HEK293 (cell line): Measurements from ENCODE around the gene AKR1B15.

Experiments used
- KLF1 ChIP-seq: fragments of 450-650 bp; formaldehyde crosslinking; IDR thresholded peaks from 2 replicates; pipeline ENCODE4 v1.5.1; 2016; ENCODE audit warnings: missing biosample characterization, missing genetic modification characterization
- SETDB1 ChIP-seq: IDR thresholded peaks from one replicate; pipeline ENCODE4 v1.6.1; 2017; ENCODE audit warnings: mild to moderate bottlenecking, low read length, moderate library complexity, mixed read lengths; ENCODE audit not compliant: insufficient read length
- ZNF121 ChIP-seq: fragments of 450-650 bp; formaldehyde crosslinking; IDR thresholded peaks from 2 replicates; pipeline ENCODE4 v1.5.1; 2016; ENCODE audit warnings: missing biosample characterization, missing genetic modification characterization
- ZNF138 ChIP-seq: fragments of 450-650 bp; formaldehyde crosslinking; IDR thresholded peaks from 2 replicates; pipeline ENCODE4 v1.5.1; 2016; ENCODE audit warnings: missing biosample characterization, missing genetic modification characterization, borderline replicate concordance
- ZNF24 ChIP-seq: fragments of 450-650 bp; formaldehyde crosslinking; IDR thresholded peaks from 2 replicates; pipeline ENCODE4 v1.5.1; 2016; ENCODE audit warnings: missing biosample characterization, missing genetic modification characterization
- ZNF530 ChIP-seq: fragments of 450-650 bp; formaldehyde crosslinking; IDR thresholded peaks from 2 replicates; pipeline ENCODE4 v1.5.1; 2016; ENCODE audit warnings: low read depth, missing biosample characterization, missing genetic modification characterization
- ZNF548 ChIP-seq: fragments of 450-650 bp; formaldehyde crosslinking; IDR thresholded peaks from 2 replicates; pipeline ENCODE4 v1.5.1; 2016; ENCODE audit warnings: missing biosample characterization, missing genetic modification characterization
- ZNF558 ChIP-seq: fragments of 450-650 bp; formaldehyde crosslinking; IDR thresholded peaks from 2 replicates; pipeline ENCODE4 v1.5.1; 2016; ENCODE audit warnings: missing biosample characterization, missing genetic modification characterization
- TF ChIP-seq, protein P1 (sequence below): fragments of 450-650 bp; formaldehyde crosslinking; IDR thresholded peaks from 2 replicates; pipeline ENCODE4 v1.5.1; 2016; ENCODE audit warnings: missing biosample characterization, missing genetic modification characterization
- TF ChIP-seq, protein P2 (sequence below): fragments of 450-650 bp; formaldehyde crosslinking; conservative IDR thresholded peaks from 2 replicates; pipeline ENCODE4 v1.5.1; 2016; ENCODE audit warnings: low read depth, missing biosample characterization, missing genetic modification characterization
- TF ChIP-seq, protein P3 (sequence below): IDR thresholded peaks from 2 replicates; pipeline ENCODE4 v1.6.1; 2011; ENCODE audit warnings: mild to moderate bottlenecking, low read depth, low read length, borderline replicate concordance

DNA sequence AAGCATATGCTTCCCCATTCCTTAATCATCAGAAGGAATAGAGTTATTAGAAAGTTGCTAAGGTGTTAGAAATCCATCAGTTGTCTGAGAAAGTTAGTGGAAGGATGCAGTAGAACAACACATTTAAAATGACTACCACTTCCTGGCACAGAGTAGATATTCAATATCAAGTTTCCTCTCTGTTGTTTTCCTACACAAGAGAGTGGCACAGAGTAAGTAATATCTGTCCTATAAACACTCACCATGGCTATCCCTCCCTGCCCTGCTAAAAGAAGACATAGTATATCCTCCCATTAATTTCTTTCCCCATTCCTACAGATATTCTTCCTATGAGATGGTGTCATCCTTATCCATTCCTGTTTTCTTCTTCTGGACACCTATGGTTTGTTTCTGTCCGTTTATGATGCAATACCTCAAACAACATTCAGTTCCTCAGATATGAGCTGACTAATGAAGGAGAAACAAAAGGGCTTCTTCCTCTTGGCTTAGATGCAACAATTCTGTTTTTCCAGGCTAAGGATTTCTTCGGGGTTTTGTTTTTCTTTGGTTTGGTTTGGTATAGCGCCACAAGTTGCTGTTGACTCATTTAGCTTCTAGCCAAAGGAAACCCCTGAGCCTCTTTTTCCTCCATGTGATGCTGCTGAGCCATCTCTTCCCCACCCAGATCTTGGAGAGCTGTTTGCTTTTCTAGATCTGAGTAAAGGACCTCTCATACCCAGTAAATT, 64.9 kb downstream of the AKR1B15 start:
- TF ChIP-seq, protein P1, sequence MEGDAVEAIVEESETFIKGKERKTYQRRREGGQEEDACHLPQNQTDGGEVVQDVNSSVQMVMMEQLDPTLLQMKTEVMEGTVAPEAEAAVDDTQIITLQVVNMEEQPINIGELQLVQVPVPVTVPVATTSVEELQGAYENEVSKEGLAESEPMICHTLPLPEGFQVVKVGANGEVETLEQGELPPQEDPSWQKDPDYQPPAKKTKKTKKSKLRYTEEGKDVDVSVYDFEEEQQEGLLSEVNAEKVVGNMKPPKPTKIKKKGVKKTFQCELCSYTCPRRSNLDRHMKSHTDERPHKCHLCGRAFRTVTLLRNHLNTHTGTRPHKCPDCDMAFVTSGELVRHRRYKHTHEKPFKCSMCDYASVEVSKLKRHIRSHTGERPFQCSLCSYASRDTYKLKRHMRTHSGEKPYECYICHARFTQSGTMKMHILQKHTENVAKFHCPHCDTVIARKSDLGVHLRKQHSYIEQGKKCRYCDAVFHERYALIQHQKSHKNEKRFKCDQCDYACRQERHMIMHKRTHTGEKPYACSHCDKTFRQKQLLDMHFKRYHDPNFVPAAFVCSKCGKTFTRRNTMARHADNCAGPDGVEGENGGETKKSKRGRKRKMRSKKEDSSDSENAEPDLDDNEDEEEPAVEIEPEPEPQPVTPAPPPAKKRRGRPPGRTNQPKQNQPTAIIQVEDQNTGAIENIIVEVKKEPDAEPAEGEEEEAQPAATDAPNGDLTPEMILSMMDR (tag by site-specific recombination): no peak
- no peak for TF ChIP-seq ZNF548 (tag by site-specific recombination)
- TF ChIP-seq, protein P2, sequence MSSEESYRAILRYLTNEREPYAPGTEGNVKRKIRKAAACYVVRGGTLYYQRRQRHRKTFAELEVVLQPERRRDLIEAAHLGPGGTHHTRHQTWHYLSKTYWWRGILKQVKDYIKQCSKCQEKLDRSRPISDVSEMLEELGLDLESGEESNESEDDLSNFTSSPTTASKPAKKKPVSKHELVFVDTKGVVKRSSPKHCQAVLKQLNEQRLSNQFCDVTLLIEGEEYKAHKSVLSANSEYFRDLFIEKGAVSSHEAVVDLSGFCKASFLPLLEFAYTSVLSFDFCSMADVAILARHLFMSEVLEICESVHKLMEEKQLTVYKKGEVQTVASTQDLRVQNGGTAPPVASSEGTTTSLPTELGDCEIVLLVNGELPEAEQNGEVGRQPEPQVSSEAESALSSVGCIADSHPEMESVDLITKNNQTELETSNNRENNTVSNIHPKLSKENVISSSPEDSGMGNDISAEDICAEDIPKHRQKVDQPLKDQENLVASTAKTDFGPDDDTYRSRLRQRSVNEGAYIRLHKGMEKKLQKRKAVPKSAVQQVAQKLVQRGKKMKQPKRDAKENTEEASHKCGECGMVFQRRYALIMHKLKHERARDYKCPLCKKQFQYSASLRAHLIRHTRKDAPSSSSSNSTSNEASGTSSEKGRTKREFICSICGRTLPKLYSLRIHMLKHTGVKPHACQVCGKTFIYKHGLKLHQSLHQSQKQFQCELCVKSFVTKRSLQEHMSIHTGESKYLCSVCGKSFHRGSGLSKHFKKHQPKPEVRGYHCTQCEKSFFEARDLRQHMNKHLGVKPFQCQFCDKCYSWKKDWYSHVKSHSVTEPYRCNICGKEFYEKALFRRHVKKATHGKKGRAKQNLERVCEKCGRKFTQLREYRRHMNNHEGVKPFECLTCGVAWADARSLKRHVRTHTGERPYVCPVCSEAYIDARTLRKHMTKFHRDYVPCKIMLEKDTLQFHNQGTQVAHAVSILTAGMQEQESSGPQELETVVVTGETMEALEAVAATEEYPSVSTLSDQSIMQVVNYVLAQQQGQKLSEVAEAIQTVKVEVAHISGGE (tag by site-specific recombination): no peak
- no peak for TF ChIP-seq ZNF121 (tag by site-specific recombination)
- TF ChIP-seq KLF1: no peak
- TF ChIP-seq ZNF24 (tag by site-specific recombination): no peak
- TF ChIP-seq, protein P3, sequence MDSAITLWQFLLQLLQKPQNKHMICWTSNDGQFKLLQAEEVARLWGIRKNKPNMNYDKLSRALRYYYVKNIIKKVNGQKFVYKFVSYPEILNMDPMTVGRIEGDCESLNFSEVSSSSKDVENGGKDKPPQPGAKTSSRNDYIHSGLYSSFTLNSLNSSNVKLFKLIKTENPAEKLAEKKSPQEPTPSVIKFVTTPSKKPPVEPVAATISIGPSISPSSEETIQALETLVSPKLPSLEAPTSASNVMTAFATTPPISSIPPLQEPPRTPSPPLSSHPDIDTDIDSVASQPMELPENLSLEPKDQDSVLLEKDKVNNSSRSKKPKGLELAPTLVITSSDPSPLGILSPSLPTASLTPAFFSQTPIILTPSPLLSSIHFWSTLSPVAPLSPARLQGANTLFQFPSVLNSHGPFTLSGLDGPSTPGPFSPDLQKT: no peak
- no peak for TF ChIP-seq ZNF558 (tag by site-specific recombination)
- TF ChIP-seq SETDB1: no peak
- no peak for TF ChIP-seq ZNF530 (tag by site-specific recombination)
- no peak for TF ChIP-seq ZNF138 (tag by site-specific recombination)
